GM19324 (cell line): Measurements from ENCODE around the gene FDPS.
"Not testable (repeated sequence)": the region's sequence is repeated elsewhere in the genome, so short reads cannot be mapped to it uniquely, and the experiment has no call there.

ENCODE experiments used
- ATAC-seq: cut with Tn5 transposase; IDR thresholded peaks from one replicate; pipeline ENCODE4 v1.9.1; 2021; ENCODE audit warnings: mild to moderate bottlenecking, moderate library complexity; ENCODE audit not compliant: unreplicated experiment, low FRiP score

Gene FDPS

DNA sequence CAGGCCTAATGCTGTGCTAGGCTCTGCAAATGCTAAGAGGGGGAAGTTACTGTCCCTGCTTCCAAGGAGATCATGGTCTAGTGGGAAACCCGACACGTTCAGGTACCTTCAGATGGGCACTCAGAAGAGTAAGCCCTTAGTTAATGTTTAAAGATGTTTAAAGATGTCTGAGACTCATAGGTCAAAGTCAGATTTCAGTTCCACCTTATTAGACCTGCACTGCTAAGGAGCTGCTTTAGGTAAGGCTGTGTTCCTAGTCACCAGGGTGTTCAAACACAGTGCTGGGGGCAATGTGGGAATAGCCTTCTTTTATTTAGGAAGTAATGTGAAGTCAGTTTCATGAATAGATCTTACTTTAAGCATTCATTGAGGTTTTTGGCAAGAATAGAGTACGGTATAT is 8.3 kb downstream of the FDPS start:
- no peak for ATAC-seq

DNA sequence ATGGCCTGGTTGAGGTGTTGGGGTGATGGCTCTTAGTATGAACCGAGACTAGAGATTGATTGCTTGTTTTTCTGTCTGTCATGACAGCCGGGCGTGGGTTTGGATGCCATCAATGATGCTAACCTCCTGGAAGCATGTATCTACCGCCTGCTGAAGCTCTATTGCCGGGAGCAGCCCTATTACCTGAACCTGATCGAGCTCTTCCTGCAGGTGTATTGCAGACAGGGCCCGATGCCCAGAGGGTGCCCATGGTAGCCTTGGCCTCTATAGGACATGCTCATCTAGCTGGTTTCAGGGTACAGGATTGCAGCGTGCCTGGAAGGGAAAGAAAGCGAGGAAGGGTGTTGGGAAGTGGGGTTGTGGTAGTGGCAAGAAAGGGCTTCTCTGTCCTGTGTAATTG is 9.4 kb downstream of the FDPS start:
- ATAC-seq, result no peak

DNA sequence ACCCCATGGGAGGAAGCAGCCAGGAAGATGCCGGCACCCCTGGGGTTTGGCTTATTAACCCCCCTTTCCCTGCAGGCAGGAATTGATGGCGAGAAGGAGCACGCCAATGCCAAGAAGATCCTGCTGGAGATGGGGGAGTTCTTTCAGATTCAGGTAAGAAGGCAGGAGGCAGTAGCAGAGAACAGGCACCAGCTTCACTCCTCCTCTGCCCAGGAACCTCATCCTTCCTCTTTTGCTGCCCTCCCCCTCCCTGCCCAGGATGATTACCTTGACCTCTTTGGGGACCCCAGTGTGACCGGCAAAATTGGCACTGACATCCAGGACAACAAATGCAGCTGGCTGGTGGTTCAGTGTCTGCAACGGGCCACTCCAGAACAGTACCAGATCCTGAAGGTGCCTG is 10.9 kb downstream of the FDPS start:
- no peak for ATAC-seq

DNA sequence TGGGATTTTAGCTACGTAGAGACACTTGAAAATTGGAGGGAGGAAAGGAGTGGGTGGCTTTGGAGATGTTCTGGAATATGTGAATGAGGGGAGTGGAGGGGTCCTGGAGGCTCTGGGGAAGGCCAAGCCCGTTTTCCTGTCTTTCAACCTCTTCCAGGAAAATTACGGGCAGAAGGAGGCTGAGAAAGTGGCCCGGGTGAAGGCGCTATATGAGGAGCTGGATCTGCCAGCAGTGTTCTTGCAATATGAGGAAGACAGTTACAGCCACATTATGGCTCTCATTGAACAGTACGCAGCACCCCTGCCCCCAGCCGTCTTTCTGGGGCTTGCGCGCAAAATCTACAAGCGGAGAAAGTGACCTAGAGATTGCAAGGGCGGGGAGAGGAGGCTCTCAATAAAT is 11.6 kb downstream of the FDPS start:
- ATAC-seq, result no peak

DNA sequence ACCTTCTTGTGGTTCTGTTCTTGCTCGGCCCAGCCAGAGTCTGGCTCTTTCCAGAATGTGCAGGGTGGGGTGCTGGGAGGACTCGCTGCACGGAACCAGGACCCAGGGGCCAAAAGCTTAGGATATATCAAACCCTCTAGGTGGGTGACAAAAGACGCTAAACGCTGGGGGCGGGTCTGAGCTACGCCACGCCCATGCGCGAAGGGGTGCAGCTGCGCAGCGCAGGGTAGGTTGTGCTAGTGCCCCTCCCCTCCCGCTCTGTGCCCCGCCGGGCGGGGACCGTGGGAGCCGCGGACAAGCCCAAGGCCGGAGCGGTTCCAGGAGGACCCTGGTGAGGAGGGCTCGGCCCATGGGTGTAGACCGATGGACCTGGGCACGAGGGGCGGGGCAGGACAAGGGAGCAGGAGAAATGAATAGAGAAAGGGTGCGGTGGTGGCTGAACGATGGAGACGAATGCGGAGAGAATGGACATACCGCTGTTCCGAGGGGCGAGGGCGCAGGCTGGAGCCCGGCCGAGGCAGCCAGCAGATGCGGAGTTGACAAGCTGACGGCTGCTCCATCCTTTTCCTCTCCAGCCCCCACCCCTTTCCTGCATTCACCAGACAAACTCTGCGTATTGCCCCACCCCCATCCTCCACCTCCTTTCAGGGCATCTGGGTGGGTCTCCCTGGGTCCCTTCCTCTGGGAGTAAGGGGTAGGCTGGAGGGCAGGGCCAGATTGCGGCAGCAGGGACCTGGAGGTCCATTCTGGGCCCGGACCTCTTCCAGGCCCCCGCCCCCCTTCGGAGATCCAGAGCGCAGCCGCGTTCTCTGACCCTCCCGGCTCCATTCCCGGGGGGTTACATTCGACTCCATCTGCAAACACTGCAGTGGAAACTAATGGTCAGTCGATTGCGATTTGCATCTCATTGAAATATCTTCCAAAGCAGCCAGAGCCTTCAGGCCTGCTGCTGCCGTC is 12.3 kb downstream of the FDPS start, which contains the start of gene RUSC1:
RUSC1 (plus strand) TSS at position 234 of the 957 bp plus-strand sequence. CDS start 880 bp downstream, outside the sequence.
- no peak for ATAC-seq

DNA sequence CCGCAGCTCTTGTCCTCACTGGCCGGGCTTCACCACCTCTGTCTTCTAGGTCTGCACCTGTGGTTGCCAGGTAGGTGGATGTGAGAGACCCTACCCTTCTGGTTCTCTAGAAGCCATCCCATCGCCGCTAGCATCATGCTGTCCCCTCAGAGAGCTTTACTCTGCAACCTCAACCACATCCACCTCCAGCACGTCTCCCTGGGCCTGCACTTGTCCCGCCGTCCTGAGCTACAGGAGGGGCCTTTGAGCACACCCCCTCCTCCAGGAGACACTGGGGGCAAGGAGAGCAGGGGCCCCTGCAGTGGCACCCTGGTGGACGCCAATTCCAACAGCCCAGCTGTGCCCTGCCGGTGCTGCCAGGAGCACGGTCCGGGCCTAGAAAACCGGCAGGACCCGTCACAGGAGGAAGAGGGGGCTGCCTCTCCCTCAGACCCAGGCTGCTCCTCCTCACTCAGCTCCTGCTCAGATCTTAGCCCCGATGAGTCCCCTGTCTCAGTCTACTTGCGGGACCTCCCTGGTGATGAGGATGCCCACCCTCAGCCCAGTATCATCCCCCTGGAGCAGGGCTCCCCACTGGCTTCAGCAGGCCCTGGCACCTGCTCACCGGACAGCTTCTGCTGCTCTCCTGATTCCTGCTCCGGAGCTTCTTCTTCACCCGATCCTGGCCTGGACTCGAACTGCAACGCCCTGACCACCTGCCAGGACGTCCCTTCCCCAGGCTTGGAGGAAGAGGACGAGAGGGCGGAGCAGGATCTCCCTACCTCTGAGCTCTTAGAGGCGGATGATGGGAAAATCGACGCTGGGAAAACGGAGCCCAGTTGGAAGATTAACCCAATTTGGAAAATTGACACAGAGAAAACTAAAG is 13.2 kb downstream of the FDPS start:
- no peak for ATAC-seq

DNA sequence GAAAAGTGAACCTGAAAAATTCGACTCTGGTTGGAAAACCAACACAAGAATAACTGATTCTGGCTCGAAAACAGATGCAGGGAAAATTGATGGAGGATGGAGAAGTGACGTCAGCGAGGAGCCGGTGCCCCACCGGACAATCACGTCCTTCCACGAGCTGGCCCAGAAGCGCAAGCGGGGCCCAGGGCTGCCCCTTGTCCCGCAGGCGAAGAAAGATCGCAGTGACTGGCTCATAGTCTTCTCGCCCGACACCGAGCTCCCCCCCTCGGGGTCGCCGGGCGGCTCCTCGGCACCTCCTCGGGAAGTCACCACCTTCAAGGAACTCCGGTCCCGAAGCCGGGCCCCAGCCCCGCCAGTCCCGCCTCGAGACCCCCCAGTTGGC is 13.9 kb downstream of the FDPS start:
- no peak for ATAC-seq

DNA sequence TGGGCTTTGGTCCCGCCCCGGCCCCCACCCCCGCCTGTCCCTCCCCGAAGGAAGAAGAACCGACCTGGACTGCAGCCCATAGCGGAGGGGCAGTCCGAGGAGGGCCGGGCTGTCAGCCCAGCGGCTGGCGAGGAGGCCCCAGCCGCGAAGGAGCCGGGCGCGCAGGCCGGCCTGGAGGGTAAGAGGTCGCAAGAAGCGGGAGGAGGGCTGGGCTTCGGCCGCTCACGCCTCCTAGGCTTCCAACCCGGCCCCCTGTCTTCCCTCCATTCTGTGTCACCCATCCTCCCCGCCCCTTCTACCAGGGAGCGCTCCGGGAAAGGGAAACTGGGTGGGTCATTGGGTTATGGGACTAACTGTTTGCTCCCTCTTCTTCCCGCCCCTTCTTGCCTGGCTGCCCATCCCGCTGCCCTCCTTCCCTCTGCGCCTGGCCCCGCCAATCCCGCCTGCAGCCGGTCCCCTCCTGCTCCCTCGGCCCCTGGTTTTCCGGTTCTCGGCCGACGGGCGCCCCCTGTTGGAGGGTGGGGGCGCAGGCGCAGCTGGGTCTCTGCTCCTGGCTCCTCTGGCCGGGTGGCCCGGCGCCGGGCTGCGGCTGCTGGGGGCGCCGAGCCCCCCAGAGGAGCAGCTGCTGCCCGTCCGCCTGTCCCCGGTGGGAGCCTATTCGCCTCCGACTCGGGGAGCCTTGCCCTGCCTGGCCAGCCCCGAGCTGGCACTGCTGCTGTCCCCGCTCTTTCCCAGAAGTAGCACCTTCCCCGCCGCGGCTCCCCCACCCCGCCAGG is 14.5 kb downstream of the FDPS start:
- peak; percentile 49 for ATAC-seq

DNA sequence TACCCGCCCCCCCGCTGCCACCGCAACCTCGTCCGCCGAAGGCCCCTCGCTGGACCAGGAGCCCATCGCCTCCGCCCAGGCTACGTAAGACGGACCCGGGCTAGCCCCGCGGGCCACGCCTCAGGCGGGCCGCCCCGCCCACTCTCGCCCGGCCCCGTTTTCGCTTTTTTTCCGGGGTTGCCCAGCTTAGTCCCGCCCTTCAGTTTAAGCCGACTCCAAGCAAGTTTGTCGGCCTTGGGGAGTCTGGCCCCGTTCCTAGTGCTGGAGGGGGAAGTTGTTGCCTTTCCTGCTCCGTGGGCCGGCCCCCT is 15.0 kb downstream of the FDPS start:
- peak; percentile 45 for ATAC-seq

DNA sequence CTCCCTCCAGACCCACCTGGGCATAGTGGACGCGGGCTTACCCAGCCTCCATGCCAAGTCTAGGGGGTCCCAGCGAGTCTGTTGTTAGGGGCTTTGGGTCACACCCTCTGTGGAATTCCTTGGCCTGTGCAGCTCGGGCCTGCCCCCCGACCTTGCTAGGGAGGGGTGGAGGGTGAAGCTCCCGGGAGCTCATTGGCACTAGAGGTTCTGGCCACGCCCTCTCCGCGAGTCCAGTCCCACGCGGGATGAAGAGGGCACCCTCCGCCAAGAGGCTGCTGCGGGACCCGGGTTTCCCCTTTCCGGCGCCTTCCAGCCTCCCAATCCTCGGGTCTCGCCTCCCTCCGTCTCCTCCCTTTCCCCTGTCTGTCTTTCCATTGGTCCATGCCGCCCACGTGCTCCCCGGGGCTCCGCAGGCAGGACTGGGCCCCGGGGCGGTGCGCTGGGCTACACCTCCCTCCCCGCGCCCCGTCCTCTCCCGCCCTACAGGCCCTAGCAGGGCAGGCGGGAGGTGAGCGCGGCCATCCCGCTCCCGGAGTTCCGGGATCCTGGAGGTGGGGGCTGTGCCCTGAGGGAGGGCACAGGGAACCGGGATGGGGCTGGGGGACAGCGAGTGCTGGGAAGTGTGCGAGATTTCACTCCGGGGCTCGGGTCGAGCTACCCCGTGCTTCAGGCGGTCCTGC is 15.5 kb downstream of the FDPS start:
- peak; percentile 66 for ATAC-seq

DNA sequence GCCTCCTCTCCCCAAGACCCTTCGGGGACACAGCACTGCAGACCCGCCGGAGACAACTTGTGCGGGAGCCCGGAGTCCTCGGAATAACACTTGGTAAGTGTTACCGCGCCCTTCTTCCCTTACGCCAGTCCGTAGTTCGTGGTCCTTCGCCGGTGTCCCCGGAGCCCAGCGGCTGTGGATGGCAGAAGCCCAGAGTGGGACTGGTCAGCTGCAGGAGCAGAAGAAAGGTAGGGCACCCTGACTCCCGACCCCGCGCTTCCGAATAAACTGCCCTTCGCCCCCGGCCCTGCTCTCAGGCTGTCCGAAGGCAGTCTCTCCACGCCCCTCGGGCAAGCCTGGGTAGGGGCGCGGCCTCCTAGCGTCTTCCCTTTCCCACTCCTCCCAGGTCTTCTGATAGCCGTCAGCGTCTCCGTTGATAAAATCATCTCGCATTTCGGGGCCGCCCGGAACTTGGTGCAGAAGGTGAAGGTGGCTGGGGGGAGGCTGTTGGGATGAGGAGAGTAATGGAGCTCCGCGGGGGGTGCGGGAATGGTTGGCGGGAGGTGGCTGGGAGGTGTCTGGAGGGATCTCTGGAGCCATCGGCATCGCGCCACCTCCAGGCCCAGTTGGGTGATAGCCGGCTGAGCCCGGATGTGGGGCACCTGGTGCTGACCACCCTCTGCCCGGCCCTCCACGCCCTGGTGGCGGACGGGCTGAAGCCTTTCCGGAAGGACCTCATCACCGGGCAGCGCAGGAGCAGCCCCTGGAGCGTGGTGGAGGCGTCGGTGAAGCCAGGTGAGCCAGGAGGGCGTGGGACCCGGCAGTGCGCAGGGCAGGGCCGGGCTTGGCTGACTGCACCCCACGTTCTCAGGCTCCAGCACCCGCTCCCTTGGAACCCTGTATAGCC is 16.3 kb downstream of the FDPS start:
- ATAC-seq, result no peak

DNA sequence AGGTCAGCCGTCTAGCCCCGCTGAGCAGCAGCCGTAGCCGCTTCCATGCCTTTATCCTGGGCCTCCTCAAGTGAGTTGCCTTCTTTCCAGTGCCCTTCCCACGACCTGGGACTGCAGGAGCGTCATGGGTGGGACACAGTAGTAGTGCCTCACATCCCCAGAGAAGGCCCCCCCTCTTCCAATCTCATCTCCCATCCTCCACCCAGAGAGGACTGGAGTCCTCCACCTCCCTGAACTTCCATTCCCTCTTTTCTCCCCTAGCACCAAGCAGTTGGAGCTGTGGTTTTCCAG is 16.9 kb downstream of the FDPS start:
- ATAC-seq, result no peak

DNA sequence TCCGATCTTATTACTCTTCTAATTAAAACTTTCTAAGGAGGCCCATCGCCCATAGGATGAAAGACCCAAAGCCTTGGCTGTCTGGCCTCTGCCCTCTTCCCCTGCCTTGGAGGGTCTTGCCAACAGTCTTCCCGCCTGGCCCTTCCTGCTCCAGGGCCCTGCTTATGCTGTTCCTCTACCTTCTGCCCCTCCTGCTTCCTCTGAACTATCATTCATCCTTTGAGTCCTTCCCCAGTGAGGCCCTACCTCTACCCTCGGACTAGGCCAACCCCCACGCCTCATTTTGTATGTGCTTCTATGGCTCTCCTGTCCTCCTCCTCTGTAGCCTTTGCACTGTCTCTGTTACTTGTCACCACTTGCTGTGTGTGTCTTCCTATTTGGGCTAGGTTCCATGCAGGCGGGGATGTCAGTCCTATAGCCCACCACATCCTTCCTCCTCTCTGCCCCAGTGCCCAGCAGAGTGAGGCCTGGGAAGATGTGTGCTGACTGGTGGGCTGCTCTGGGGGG is 17.4 kb downstream of the FDPS start:
- ATAC-seq, result no peak

DNA sequence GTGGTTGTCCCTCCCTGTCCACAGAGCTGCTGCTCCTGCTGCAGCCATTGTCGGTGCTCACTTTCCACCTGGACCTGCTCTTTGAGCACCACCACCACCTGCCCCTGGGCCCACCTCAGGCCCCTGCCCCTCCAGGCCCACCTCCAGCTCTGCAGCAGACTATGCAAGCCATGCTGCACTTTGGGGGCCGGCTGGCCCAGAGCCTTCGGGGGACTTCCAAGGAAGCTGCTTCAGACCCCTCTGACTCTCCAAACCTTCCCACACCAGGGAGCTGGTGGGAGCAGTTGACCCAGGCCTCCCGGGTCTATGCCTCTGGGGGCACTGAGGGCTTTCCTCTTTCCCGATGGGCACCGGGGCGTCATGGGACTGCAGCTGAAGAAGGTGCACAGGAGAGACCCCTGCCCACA is 18.0 kb downstream of the FDPS start:
- ATAC-seq, result no peak

DNA sequence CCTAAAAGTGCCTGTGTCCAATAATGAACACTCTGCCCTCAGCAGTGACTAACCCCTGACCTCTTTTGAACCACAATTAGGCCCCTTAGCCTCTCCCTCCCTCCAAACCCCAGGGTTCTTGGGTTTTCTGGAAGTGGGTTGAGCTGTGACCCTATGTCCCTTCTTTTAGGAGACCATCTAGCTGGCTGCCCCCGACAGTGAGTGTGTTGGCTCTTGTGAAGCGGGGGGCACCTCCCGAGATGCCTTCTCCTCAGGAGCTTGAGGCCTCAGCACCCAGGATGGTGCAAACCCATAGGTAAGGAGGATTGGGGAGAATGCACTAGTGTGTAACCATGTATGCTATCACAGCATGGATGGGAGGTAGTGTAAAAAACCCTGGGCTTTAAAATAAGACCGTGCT is 19.3 kb downstream of the FDPS start:
- no peak for ATAC-seq

DNA sequence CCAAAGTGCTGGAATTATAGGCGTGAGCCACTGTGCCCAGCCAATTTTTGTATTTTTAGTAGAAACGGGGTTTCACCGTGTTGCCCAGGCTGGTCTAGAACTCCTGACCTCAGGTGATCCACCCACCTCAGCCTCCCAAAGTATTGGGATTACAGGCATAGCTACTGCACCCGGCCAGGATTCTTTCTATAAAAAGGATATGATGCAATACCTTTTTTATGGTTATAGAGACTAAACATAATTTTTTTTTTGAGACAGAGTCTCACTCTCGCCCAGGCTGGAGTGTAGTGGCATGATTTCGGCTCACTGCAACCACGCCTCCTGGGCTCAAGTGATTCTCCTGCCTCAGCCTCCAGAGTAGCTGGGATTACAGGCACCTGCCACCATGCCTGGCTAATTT is 20.2 kb downstream of the FDPS start:
- not testable (repeated sequence) for ATAC-seq

DNA sequence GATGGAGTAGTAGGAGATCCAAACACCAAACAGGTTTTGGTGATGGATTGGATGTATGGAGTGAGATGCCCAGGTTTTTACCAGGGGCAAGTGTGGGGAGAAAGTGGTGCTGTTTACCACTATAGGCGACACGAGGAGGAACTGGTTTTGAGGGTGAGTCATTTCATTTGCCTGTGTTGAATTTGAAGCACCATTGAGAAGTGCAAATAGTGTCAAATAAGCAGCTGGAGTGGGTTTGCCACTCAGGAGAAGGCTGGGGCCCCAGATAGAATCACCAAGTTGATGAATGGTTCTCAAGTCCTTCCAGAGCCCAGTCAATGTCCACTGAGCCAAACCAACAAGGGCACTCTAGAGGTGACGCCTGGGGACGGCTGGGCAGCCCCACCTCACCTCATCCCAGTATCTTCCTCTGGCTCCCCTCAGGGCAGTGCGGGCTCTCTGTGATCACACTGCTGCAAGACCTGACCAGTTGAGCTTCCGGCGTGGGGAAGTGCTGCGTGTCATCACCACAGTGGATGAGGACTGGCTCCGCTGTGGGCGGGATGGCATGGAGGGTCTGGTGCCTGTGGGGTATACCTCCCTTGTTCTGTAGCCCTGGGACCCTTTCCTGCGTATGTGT is 21.4 kb downstream of the FDPS start:
- no peak for ATAC-seq

DNA sequence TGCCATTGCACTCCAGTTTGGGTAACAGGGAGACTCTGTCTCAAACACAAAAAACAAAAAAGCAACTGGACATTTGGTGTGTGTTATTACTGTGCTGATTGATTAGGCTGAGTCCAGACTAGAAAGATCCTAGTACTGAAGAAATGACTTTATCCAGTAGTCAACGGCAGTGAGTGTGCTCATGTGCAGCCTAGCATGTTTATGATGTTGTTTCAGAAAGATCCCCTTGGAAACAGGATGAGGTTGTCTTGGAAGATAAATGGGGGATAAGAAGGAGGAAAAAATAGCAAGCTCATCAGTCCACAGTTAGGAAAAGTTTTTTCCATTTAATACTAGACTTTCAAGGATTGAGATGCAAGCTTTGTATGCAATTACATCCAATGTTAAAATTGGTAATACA is 26.3 kb downstream of the FDPS start:
- ATAC-seq, result no peak
